Erythroblast (primary cell): ENCODE measurements around the gene CCL15.

Experiments used
- GATA1 ChIP-seq: IDR thresholded peaks from 2 replicates; pipeline ENCODE4 v1.6.1; 2011; ENCODE audit warnings: low read depth, mild to moderate bottlenecking, control low read depth, low read length, moderate library complexity
- POLR2A ChIP-seq: IDR thresholded peaks from 2 replicates; pipeline ENCODE4 v1.6.1; 2011; ENCODE audit warnings: mild to moderate bottlenecking, low read length

GRCh38 chr17:35981246-35981645 is 20.1 kb downstream of the CCL15 start, which contains the start of gene CCL16:
- TF ChIP-seq POLR2A (no peak), GATA1 (no peak)
